NCI-H1105 treated with DMSO at 0.1 percent for 48 hours (cell line): ENCODE measurements around the gene TANC1.
A peak's percentile ranks its signal among the peaks of the same experiment; 100 is the strongest.

Experiments used
- DNase-seq: peaks from one replicate; lab custom pipeline; 2025; lab: John Stamatoyannopoulos, UW

The TANC1 gene

DNA sequence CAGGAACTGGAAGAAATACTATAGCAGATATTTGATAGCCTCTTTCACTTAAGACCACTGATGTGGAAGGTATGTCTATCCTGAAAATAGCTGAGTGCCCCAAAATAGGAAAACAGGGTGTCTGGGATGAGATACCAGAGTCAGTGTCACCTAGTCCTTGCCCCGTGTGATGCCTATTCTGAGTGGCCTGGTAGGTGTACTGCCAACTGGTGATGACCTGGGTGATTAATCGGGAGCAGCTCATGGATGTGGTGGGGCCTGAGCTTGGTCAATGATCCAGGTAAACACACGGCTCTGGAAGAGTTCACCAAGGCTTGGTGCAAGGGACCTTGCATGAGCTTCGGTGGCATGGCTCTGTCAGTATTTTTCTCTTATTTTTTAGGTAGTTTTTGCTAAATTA is 95.2 kb downstream of the TANC1 start:
- DNase-seq: no peak

DNA sequence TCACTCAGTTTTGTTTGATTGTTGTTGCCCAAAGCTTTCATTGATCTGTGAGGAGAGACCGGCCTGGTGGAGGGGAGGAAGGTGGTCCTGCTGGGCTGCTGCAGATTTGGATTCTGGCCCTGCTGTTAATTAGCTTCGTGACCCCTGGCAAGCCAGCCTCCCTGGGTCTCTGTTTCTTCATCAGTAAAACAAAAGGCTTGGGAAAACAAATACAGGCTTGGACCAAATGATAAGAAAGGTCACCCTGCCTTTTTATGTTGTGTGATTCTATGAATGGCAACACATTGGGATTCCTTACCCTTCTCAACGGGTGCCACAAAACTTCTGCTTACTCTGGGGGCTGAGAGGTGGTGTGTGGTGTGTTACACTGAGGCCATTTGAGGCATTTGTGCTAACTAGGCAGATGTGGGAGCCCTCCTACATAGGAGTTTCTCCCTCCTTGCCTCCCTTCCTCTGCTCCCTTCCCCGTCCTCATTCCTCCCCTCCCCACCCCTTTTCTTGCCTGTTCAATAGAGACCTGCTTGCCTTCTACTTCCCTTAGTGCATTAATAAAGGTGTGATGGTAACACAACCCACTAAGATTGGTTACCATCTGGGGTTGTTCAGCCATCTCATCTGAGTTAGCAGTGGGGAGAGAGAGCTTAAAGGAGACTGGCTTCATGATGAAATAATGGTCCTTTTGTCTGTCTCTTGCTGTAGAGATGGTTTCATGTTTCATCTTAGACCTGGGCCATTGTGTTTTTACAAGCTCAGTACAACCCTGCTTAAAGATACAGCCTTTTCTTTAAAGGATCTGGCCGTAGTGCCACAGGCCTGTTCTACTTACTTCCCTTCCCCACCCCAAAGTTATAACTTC is 96.2 kb downstream of the TANC1 start:
- DNase-seq: no peak

DNA sequence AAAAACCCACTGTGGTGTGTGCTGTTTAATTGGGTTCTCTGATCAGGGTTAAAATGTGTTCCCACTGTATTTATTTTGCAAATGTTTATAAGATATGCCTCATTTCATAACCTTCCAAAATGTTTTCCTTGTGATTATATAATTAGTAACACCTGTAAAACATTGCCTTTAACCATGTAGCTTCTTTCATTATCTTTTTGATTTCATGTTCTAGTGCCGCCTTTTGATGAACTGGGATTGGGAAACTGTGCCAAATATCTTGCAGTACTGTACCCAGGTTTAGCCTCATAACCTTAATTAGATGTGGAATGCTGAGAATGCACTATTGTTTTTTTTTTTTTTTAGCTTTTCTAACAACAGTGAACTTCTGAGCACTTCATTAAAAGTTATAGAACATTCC is 96.9 kb downstream of the TANC1 start:
- no peak for DNase-seq

DNA sequence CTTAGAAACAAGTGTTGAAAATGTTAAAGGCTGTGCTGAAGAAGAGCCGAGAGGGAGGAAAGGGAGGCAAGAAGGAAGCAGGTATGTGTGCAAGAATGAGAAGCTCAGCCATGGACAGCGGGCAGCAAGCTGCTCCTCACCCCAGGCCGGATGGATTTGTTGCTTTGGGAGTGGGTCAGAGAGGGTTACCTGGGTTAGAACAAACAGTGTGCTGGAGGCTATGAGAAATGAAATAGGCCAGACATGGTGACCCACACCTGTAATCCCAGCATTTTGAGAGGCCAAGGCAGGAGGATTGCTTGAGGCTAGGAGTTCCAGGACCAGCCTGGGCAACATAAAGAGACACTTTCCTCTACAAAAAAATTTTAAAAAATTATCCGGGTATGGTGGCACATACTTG is 97.5 kb downstream of the TANC1 start:
- DNase-seq: no peak

DNA sequence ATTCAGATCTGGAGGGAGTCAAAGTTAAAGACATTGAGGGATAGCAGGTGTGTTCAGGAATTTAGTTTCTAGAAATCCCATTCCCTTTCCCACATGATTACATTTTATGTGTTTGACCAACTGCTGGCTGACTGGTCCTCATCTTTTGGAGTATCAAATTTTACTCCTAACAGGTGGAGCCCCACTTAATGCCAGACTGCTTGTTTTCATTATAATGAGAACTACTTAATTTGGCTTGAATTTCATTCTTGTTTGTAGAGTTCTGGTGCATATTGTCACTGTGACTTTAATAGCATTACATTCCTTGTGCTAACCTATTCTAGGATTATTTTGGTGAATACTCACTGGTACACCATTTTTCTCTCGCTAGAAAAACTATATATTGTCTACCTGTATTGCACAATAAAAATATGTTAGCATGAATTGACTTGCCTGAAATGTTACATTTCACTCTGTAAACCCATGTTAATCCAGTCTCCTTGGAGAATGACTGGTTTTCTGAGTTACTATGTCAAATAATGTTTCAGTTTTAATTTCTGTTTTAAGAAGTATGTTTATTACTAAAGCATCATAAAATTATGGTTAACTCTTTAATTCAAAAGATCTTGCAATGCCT is 98.2 kb downstream of the TANC1 start:
- DNase-seq: peak; percentile 4

DNA sequence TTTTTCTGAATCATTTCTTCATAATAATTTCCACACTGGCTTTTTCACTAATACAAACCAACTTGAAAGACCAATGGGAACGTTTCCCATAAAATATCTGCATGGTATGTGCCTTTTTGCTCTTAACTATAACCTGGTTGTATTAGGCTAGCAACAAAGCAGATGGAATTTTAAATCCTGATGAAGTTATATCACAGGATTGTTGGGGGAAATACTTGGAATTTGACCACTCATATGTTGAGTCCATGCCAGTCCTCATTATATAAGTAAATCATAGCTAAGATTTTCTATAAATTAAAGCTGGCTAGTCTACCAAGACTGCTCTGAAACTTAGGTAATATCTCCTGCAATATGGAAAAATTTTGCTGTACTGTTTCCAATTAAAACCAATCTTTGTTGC is 99.5 kb downstream of the TANC1 start:
- no peak for DNase-seq

DNA sequence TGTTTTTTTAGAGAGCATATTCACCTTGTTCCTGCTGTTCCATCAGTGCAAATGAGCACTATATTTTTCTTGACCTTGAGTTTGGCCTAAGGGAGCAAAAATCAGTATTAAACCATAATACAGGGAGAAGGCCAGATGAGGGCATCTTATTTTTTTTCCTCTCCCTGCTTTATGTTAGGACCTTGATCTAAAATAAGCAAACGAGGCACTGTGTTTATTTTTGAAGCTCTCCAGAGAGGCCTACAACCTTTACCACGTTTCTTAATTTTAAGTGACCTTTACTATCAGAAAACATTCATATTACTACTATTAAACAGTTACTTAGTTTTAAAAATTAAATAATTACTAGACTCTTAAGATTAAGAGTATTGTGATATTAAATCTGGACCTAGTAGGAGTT is 100.8 kb downstream of the TANC1 start:
- no peak for DNase-seq

DNA sequence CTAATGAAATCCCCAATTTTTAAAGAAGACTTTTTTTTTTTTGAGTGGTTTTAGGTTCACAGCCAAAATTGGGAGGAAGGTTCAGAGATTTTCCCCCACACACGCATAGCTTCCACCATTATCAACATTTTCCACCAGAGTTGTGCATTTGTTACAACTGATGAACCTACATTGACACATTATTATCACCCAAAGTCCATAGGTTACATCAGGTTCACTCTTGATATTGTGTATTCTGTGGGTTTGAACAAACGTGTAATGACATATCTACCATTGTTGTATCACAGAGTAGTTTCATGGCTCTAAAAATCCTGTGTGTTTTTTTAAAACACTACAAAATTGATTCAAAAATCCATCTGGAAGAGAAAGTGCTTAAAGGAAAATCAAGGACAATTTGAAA is 101.8 kb downstream of the TANC1 start:
- DNase-seq: no peak

DNA sequence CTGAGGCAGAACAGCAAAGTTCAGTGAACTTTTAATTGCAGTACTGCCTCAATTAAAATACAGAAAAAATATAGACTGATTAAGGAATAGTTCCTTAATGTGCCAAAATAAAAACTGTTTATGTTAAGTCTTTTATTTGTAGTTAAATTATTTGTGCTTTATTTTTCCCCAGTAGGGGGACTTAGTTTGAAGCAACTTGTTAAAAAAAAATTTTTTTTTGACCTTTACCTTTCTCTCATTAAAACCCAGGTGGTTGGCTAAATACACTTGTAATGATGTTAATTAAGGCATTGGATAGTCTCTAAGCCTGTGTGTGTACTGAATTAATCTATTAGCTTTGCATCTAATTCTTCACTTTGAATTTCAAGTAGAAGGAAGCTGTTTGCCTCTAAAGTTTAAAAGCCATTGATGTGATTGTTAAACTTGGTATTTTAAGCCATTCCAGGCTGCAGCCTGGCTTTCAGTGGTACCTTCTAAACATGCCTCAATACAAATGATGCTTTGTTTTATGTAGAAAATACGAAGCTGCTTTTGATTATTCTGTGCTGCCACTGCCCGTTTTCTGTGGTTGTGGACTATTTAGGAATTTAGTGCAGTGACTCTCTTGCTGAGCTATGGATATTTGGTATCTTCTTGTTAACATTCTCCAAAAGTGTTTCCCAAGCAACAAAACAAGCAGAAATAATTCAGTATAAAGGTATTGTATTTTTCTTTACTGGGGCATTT is 102.9 kb downstream of the TANC1 start:
- no peak for DNase-seq

DNA sequence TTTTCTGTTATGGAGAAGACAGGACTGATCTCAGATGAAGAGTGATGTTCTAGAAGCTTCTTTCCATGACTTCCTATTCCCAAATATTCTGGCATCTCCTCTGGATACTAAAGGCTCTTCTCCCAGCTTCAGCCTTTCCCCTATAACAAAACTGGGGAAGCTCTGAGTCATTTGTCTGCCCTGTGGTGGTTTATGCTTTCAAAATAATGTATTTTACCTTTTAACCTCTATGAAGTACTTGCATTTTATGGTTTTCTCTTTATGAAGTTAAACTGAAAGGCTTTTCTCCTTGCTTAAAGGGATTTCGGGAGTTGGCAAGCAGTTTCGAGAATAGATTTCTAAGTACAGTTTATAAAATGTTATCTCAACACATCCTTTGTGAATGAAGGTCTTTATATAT is 104.4 kb downstream of the TANC1 start:
- no peak for DNase-seq

DNA sequence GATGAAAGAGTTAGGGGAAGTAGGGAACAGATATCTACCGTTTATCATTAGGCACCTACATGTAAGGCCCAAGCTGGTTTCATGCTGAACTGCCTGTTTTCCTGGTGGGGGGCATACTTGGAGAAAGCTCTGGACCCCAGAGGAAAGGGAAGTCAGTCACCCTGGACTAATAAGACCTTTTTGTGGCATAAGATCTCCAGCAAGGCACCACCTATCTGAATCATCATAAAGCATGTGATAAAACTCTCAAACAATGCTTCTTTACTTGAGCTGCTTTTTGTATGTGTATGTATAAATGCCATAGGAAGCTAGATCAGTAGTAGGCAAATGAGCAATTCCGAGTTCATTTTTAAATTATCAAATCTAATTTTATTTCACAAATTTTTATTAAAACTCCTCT is 104.8 kb downstream of the TANC1 start:
- no peak for DNase-seq

DNA sequence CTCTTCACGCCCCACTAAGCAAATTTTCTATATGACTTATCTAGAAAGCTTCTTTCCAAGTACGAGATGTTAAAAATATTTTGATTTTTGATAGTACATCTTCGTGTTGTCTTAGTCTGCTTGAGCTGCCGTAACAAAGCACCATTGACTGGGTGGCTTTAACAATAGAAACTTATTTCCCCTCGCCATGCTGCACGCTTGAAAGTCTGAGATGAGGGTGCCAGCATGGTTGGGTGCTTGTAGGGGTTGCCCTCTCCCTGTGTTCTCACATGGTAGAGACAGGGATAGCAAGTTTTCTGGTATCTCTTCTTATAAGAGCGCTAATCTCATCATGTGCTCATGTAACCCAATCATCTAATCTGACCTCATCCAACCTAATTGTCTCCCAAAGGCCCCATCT is 106.2 kb downstream of the TANC1 start:
- DNase-seq: no peak

DNA sequence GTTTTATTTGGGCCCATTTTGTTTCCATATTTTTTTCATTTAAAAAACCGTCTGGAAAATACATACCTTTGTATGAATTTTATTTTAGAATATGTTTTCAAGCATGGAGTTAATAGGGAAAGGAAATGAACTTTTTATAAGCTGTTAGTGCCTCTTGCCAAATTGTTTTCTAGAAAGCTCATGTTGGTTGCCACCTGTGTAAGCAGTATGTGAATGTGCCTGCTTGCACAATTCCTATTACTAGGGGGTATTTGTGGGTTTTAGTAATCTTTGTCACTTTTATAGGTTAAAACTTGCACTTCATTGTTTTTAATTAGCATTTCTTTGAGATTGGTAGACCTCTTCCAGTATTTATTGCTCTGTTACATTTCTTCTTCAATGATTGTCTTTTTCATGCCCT is 107.3 kb downstream of the TANC1 start:
- no peak for DNase-seq

DNA sequence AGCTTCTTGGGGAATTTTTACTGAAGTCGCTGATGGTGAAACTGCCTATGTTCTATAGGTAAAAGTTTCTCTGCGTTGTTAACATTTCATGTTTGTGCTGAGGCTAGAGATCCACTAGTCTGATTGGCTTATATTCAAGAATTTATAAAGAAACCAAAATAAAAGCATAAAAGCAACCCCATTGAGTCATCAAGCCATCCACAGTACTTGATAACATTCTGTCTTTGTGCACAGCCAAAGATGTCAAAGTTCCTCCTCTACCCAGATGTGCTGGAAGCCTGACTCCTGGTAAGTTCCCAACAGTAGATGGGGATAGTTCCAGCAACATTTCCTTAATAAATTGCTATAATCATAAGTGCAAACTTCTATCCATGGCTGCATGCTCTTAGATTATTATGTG is 107.8 kb downstream of the TANC1 start:
- DNase-seq: no peak

DNA sequence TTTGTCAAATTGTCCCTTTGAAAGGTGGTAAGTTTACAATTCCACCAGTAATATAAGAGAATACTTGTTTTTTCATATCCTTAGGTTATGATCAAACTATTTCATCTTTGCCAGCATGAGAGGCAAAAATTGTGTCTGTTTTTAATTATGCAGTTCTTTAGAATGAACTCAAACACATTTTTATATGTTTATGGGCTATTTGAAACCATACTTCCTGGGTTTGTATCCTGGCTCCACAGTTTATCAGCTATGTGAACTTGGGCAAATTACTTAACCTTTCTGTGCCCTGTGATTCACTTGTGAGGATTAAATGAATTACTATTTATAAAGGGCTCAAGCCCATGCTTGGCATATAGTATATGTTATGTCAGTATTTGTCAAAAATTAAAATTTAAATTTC is 109.4 kb downstream of the TANC1 start:
- no peak for DNase-seq

DNA sequence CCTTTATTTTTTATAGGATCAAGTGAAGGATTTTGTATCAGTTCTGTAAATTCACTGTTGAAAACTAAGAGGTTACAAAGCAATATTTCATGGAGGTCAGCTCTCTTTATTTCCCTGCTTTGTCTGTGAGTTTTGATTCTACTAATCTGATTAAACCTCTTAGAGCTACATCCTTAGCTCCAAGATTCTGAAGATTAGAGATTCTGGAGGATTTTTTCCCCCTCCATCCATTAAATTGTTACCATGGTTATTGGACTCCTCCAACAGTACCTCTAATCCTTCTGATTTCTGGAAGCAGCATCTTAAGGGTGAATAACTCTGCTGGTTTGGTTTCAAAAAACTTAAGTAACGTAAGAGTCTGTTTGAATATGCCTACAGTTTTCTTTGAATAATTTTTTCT is 110.0 kb downstream of the TANC1 start:
- DNase-seq: no peak

DNA sequence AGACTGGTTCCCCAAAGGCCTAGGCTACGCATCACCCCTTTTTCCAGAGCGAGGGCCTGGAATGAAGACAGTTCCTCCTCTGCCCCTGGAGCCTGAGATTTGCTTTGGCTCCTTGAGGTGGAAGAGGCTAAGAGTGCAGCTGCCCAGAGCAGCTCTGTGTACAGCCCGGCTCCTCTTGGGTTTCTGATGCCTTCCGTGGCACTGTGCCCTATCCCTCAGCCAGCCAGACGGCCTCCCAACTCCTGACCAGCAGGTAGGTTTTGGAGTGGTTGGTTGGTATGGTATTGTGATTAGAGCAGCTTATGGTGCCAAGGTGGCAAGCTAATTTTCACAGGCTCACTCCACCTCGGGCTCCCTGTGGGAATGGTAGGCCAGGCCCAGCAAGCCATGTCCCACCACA is 112.2 kb downstream of the TANC1 start:
- no peak for DNase-seq

DNA sequence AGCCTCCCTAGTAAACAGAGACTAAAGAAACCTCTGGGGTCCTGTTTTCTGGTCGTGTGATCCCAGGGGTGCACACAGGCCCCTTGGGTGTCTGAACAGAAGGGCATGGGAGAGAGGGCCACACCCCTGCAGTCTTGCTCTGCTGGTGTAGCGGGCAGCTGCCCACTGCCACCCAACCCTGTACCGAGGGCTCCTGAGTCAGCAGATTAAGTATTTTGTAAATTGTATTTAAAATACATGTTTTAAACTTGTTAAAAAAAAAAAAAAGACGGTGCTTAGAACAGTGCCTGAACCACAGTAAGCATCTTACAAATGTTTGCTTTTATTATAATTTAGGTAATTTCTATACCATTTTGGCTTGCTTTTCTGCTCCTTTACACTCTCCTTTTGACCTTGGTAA is 113.7 kb downstream of the TANC1 start:
- no peak for DNase-seq

DNA sequence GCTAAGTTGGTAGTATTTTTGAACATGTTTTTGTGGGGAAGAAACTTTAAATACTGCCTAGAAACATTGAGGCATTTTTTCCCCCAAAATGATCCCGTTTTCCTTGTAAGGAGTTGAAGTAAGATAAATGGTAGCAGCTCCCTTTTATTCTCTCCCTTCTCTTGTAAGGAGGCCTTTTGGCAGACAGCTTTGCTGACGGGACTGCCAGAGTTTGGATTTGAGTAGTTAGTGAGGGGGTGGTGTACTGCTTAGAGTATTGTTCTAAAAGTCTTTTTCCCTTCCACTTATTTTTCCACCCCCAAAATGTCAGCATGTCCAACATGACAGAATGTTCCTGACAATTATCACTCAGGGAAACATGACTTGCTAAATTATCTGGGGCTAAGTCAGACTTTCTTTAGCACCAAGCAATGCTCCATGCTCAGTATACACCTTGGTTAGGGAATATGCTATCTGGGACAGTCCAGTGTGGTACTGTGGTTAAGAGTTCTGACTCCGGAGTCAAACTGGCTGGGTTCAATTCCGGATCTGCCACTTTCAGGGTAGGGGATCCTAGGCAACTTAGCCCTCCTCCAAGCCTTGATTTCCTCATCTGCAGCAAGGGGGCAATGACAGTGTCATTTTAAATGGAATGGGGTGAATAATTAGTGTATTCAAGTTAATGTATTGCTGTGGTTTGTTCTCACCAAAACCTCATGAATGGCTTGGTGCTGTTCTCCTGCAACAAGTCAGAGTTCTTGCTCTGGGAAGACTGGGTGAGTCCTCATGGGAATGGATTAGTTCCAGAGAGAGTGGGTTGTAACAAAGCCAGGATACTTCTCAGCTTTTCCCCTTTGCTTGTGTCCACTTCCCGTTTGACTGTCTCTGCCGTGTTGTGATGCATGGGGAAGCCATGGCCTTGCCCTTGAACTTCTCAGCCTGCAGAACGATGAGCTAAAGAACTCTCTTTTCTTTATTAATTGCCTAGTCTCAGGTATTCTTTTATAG is 116.2 kb downstream of the TANC1 start:
- no peak for DNase-seq

DNA sequence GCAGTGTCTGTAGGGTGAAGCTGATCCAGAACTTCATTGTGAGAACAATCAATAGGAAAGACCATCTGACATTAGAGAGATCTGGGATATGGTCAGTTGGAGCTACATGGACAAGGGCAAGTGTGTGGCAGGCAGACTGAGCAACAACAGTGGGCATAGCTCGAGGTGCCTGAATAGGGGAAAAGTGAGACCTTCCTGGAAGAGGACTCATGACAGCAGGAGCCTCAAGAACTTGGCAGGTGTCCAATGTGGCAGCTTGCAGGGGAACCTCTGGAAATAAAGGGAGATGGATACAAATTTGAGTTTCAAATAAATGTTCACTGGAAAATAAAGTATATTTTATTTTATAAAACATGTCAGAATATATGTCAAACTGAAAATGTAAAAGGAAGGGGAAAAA is 117.9 kb downstream of the TANC1 start:
- DNase-seq: no peak

DNA sequence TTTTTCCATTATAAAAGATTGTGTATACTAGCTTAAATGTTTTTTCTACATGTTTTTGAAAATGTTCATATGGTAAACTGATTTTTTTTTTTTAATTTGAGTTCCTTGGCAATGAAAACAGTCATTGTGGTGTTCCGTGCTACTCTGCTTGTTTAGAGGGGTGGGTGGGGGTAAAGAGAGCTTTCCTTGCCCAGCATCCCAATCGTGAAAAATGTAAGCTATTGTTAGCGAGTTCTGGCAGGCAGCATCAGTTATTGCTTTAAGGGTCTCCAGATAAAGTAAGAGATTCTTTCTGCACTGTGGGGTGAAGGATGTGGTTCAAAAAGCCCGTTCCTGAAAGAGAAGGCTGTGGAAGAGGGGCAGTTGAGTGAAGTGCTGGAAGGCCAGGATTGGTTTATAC is 118.4 kb downstream of the TANC1 start:
- DNase-seq: no peak

DNA sequence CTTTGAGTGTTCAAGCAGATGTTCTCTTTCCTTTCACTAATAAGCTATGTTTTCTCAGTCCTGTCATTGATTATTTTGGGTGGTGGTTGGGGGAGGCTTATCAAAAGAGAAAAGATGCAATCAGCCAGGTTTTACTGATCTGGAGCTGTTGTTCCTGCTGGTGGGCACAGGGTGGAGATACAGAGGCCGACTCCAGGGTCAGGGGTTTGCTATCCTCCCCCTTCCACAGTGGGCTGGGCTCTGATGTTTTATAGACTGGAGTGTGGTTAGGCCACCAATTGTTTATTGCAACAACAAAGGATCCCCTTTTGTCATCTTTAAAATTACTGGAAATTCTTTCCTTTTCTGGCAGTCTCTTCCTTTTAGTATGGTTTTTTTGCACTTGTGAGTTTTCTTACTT is 120.5 kb downstream of the TANC1 start:
- DNase-seq: no peak
